Sigmoid colon (tissue), 7 donors: ENCODE measurements around the gene PODXL2. TPM values are rescaled to one million over a fixed set of nuclear protein-coding genes. Genes with fewer than 3 reads are reported as not detected.

Experiments
- DNase-seq: peaks from one replicate; pipeline ENCODE4 v3.0.0-alpha.2; 2019
- H3K27ac ChIP-seq, 4 donors: fragments of 200-600 bp; sonication (generic); one replicate each; pipeline ENCODE4 v1.5.1; 2016 to 2019; ENCODE audit warnings: mild to moderate bottlenecking in 1 of 4
- H3K27me3 ChIP-seq, 3 donors: fragments of 200-600 bp; sonication (generic); one replicate each; pipeline ENCODE4 v1.5.1; 2019; ENCODE audit warnings: mild to moderate bottlenecking in 1 of 3
- H3K36me3 ChIP-seq, 4 donors: fragments of 200-600 bp; sonication (generic); one replicate each; pipeline ENCODE4 v1.5.1; 2016 to 2019
- H3K4me1 ChIP-seq, 4 donors: fragments of 200-600 bp; sonication (generic); one replicate each; pipeline ENCODE4 v1.5.1; 2017 to 2019
- H3K4me3 ChIP-seq, 4 donors: fragments of 200-600 bp; sonication (generic); one replicate each; pipeline ENCODE4 v1.5.1; 2017 to 2019; ENCODE audit warnings: mild to moderate bottlenecking in 2 of 4, moderate library complexity in 1 of 4
- H3K9me3 ChIP-seq, 4 donors: fragments of 200-600 bp in 3 of 4; sonication (generic) in 3 of 4; one replicate each; pipeline versions ENCODE4 v1.5.1 to v1.6.1; 2013 to 2019
- EP300 ChIP-seq, 4 donors: sonication (generic); formaldehyde crosslinking; IDR thresholded peaks; one replicate each; pipeline ENCODE4 v1.6.1; 2017; ENCODE audit warnings: antibody characterized with exemption in 4 of 4
- POLR2A ChIP-seq, 2 donors: fragments of 450-650 bp; IDR thresholded peaks; one replicate each; pipeline ENCODE4 v1.6.1; 2016; ENCODE audit warnings: antibody characterized with exemption in 2 of 2, mild to moderate bottlenecking in 2 of 2, moderate library complexity in 2 of 2
- POLR2AphosphoS5 ChIP-seq, 4 donors: sonication (generic); formaldehyde crosslinking; IDR thresholded peaks; one replicate each; pipeline ENCODE4 v1.6.1; 2017; ENCODE audit warnings: antibody characterized with exemption in 4 of 4
- WGBS, 2 donors: extraction: QIAGEN DNeasy Blood & Tissue Kit; methylation state at CpG; one replicate each; pipeline ENCODE4 v1.1.7; 2013; 5-methylcytosine and 5-hydroxymethylcytosine counted together
- intact Hi-C: fragments of 100-400 bp; cut with DNase I; formaldehyde crosslinking; loops from one replicate; pipeline ENCODE4 v1.15.1; 2023
- polyA plus RNA-seq, 3 donors: library from polyadenylated mRNA; stranded (reverse); fragments of 200-250 nt; gene quantifications; one replicate each; pipeline ENCODE4 v1.2.3, GENCODE V29; 2013
- total RNA-seq, 4 donors: library from RNA; depleted of rRNA; stranded (reverse); fragments of >200 nt; gene quantifications; one replicate each; pipeline ENCODE4 v1.1.0, GENCODE V29; 2016
- TF ChIP-seq, protein P1 (sequence below), 4 experiments: fragments of 450-650 bp in 3 of 4; fragments of 200-600 bp in 1 of 4; IDR thresholded peaks; one replicate each; pipeline ENCODE4 v1.5.1; 2016 to 2019; ENCODE audit warnings: antibody characterized with exemption in 4 of 4, mild to moderate bottlenecking in 3 of 4, moderate library complexity in 2 of 4
- donor health status: healthy with polysubstance abuse.
- donor health status: Bipolar disorder and iron deficiency.
- donor health status: healthy.

Gene PODXL2
- total and polyA plus RNA-seq, 7 donors = 2.0 to 16.7 (median 2.8) TPM

DNA sequence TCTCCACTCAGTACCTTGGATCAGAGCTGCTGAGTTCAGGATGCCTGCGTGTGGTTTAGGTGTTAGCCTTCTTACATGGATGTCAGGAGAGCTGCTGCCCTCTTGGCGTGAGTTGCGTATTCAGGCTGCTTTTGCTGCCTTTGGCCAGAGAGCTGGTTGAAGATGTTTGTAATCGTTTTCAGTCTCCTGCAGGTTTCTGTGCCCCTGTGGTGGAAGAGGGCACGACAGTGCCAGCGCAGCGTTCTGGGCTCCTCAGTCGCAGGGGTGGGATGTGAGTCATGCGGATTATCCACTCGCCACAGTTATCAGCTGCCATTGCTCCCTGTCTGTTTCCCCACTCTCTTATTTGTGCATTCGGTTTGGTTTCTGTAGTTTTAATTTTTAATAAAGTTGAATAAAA lies 7.0 kb upstream of the PODXL2 start:
- H3K4me3 ChIP-seq = no peak overlapping the region
- no peak overlapping the region for H3K27ac ChIP-seq
- intact Hi-C loops = no loop called here
- H3K27me3 ChIP-seq = no peaks in the 10 kb centered on the region
- DNase-seq = no peak
- H3K36me3 ChIP-seq = peaks cover 0 to 29% (median 0%) of the 10 kb centered on the region in 4 donors
- TF ChIP-seq, protein P1, sequence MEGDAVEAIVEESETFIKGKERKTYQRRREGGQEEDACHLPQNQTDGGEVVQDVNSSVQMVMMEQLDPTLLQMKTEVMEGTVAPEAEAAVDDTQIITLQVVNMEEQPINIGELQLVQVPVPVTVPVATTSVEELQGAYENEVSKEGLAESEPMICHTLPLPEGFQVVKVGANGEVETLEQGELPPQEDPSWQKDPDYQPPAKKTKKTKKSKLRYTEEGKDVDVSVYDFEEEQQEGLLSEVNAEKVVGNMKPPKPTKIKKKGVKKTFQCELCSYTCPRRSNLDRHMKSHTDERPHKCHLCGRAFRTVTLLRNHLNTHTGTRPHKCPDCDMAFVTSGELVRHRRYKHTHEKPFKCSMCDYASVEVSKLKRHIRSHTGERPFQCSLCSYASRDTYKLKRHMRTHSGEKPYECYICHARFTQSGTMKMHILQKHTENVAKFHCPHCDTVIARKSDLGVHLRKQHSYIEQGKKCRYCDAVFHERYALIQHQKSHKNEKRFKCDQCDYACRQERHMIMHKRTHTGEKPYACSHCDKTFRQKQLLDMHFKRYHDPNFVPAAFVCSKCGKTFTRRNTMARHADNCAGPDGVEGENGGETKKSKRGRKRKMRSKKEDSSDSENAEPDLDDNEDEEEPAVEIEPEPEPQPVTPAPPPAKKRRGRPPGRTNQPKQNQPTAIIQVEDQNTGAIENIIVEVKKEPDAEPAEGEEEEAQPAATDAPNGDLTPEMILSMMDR (IDR thresholded peaks at IDR 0.05) = no peak
- TF ChIP-seq POLR2AphosphoS5 (IDR thresholded peaks at IDR 0.05) = no peak
- TF ChIP-seq POLR2A (IDR thresholded peaks at IDR 0.05) = no peak
- TF ChIP-seq EP300 (IDR thresholded peaks at IDR 0.05) = no peak
- no peaks in the 10 kb centered on the region for H3K4me1 ChIP-seq
- WGBS, 2 donors = 94 to 95% methylated on average over 11 of the region's 11 CpGs
- H3K9me3 ChIP-seq = no peaks in the 10 kb centered on the region

GRCh38 chr3:127622772-127623576 lies 6.0 kb upstream of the PODXL2 start:
- H3K27me3 ChIP-seq = no peaks in the 10 kb centered on the region
- H3K9me3 ChIP-seq = no peaks in the 10 kb centered on the region
- no peak overlapping the region for H3K27ac ChIP-seq
- whole genome bisulfite sequencing, 2 donors = 91 to 93% methylated on average over 8 of the region's 8 CpGs
- intact Hi-C loops = no loop called here
- no peak for DNase-seq
- peaks cover 0 to 22% (median 0%) of the 10 kb centered on the region in 4 donors for H3K36me3 ChIP-seq
- no peak for TF ChIP-seq EP300 (IDR thresholded peaks at IDR 0.05)
- TF ChIP-seq POLR2AphosphoS5 (IDR thresholded peaks at IDR 0.05) = no peak
- no peak for TF ChIP-seq POLR2A (IDR thresholded peaks at IDR 0.05)
- TF ChIP-seq, protein P1 (IDR thresholded peaks at IDR 0.05) = no peak
- H3K4me1 ChIP-seq = no peaks in the 10 kb centered on the region
- H3K4me3 ChIP-seq = no peak overlapping the region

- no peak overlapping the region for H3K27ac ChIP-seq
- no peaks in the 10 kb centered on the region for H3K27me3 ChIP-seq
- 84 to 87% methylated on average over 5 of the region's 5 CpGs for WGBS, 2 donors
- H3K4me3 ChIP-seq = no peak overlapping the region
- no peak for DNase-seq
- no peak for TF ChIP-seq POLR2AphosphoS5 (IDR thresholded peaks at IDR 0.05)
- no peaks in the 10 kb centered on the region for H3K4me1 ChIP-seq
- peaks cover 0 to 17% (median 0%) of the 10 kb centered on the region in 4 donors for H3K36me3 ChIP-seq
- intact Hi-C loops = no loop called here
- no peaks in the 10 kb centered on the region for H3K9me3 ChIP-seq
Measured at GRCh38 chr3:127624063-127624462, 4.9 kb upstream of the PODXL2 start.

- H3K27ac ChIP-seq = no peak overlapping the region
- no peaks in the 10 kb centered on the region for H3K9me3 ChIP-seq
- 46 to 60% methylated on average over 2 of the region's 2 CpGs for WGBS, 2 donors
- no peak for TF ChIP-seq POLR2A (IDR thresholded peaks at IDR 0.05)
- TF ChIP-seq EP300 (IDR thresholded peaks at IDR 0.05) = no peak
- TF ChIP-seq, protein P1 (IDR thresholded peaks at IDR 0.05) = no peak
- TF ChIP-seq POLR2AphosphoS5 (IDR thresholded peaks at IDR 0.05) = no peak
- no peaks in the 10 kb centered on the region for H3K27me3 ChIP-seq
- peaks cover 0 to 14% (median 0%) of the 10 kb centered on the region in 4 donors for H3K36me3 ChIP-seq
- peaks cover 0 to 12% (median 11%) of the 10 kb centered on the region in 4 donors for H3K4me1 ChIP-seq
- DNase-seq = no peak
- no peak overlapping the region for H3K4me3 ChIP-seq
- intact Hi-C loops = no loop called here
Measured at GRCh38 chr3:127625821-127626220, 3.2 kb upstream of the PODXL2 start.

- TF ChIP-seq POLR2A (IDR thresholded peaks at IDR 0.05) = no peak
- intact Hi-C loops = no loop called here
- DNase-seq = no peak
- Histone ChIP-seq H3K27ac (no peak overlapping the region), H3K9me3 (no peaks in the 10 kb centered on the region), H3K4me3 (no peak overlapping the region), H3K27me3 (peaks cover 0 to 4% (median 0%) of the 10 kb centered on the region in 3 donors), H3K4me1 (peaks cover 0 to 12% (median 11%) of the 10 kb centered on the region in 4 donors), H3K36me3 (no peaks in the 10 kb centered on the region)
- WGBS, 2 donors = 72 to 82% methylated on average over 4 of the region's 4 CpGs
Measured at GRCh38 chr3:127628426-127628787, 578 bp upstream of the PODXL2 start.
